ENCODE results near the gene RNPEP.
"Not testable (repeated sequence)": the region's sequence is repeated elsewhere in the genome, so short reads cannot be mapped to it uniquely, and the experiment has no call there.

The RNPEP gene

DNA sequence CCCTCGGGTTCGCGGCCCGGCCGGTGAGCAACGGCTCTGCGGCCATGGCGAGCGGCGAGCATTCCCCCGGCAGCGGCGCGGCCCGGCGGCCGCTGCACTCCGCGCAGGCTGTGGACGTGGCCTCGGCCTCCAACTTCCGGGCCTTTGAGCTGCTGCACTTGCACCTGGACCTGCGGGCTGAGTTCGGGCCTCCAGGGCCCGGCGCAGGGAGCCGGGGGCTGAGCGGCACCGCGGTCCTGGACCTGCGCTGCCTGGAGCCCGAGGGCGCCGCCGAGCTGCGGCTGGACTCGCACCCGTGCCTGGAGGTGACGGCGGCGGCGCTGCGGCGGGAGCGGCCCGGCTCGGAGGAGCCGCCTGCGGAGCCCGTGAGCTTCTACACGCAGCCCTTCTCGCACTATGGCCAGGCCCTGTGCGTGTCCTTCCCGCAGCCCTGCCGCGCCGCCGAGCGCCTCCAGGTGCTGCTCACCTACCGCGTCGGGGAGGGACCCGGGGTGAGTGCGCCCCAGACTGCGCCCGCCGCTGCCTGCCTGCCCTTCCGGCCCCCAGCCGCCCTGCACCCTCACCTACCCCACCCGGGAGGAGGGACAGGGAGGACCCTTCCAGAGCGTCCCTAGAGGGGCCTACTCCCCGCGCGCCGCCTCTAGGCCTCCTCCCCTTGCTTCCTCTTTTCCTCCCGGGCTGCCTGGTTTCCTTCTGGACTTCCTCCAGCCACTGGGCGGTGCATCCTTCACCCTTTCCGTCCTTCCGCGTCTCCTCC, at the start of gene RNPEP:
Gene RNPEP (plus strand): TSS at position 26 of the 757 bp plus-strand sequence. CDS start 19 bp downstream, at position 45.
- peak; percentile 70 for DNase-seq

DNA sequence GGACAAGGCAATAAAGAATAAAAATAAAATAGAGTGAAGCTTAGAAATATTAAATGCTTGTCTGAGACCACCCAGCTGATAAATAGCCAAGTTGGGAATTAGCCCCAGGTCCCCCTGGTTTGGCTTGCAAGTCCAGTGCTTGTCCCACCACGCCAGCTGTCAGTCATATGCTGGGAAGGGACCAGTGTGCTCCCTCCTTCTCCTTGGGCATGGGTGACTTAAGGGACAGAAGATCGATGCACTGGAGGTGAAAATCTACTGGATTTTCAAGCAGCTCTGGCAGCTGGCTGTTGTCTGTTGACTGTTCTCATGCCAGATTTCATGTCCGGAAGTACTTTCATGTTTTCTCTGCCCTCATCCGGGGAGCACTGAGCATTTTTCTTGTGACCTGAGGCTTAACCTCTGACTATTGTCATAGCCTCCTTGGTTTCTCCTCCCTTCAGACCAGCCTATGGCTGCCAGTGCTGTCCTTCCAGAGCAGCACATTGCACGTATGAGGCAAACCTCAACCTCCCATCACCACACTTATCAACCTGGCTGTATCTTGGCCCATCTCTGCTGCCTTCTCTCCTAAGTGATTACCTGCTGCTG, 48.5 kb upstream of the RNPEP start:
- DNase-seq = peak; percentile 34

DNA sequence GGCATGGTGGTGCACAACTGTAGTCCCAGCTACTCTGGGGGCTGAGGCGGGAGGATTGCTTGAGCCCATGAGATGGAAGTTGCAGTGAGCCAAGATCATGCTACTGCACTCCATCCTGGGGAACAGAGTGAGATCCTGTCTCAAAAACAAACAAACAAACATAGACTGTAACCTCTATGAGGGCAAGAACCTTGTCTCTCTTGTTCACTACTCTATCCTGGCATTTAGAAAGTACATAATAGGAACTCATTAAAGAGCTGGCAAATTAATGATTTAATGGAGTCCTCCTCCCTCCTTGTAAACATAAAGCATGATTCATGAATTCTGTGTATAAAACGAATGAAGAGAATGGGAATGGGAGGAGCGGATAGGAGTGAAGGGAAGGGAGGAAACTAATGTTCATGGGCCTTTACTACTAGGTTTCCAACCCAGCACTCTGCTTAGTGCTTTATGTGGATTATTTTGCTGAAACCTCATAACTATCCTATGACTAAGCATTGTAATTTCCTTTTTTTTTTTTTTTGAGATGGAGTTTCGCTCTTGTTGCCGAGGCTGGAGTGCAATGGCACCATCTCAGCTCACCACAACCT, 44.7 kb upstream of the RNPEP start:
- peak; percentile 80 for DNase-seq

DNA sequence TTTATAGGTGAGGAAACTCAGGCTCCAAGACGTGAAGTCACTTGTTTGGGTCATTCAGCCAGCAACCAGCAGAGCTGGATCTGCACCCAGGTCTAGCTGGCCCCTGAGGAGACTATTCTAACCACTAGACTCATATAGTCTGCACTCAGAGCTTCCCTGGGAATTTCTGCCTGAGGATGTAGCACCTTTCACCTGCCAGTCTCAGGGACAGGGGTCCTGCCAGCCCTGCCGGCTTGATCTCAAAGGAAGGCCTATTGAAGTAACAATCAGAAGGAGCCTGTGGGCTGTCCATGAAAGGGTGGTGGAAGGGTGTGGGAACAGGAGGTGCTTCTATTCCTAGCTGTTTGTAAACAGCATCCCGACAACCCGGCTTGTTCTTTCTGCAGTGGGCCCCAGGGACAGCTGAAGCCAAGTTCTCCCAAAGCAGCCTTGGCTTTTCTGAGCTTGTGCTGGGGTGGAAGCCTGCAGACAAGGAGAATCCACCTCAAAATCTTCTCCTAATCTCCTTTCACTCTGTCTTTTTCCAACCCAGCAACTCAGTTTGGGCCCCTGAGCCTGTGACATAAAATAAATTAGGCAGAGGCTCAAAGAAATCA, 43.9 kb upstream of the RNPEP start:
- no peak for DNase-seq

- DNase-seq = no peak
Measured at GRCh38 chr1:201939148-201939547, 43.3 kb upstream of the RNPEP start.

GRCh38 chr1:201939574-201939973, 42.9 kb upstream of the RNPEP start:
- DNase-seq = no peak

DNA sequence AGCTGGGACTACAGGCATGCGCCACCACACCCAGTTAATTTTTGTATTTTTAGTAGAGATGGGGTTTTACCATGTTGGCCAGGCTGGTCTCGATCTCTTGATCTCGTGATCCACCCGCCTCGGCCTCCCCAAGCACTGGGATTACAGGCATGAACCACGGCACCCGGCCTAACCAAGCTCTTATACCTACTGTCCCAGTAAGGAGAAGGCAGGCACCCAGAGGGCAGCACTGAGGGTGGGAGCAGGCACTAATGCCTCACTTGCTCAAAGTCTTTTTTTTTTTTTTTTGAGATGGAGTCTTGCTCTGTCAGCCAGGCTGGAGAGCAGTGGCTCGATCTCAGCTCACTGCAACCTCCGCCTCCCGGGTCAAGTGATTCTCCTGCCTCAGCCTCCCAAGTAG, 42.1 kb upstream of the RNPEP start:
- DNase-seq = not testable (repeated sequence)

DNA sequence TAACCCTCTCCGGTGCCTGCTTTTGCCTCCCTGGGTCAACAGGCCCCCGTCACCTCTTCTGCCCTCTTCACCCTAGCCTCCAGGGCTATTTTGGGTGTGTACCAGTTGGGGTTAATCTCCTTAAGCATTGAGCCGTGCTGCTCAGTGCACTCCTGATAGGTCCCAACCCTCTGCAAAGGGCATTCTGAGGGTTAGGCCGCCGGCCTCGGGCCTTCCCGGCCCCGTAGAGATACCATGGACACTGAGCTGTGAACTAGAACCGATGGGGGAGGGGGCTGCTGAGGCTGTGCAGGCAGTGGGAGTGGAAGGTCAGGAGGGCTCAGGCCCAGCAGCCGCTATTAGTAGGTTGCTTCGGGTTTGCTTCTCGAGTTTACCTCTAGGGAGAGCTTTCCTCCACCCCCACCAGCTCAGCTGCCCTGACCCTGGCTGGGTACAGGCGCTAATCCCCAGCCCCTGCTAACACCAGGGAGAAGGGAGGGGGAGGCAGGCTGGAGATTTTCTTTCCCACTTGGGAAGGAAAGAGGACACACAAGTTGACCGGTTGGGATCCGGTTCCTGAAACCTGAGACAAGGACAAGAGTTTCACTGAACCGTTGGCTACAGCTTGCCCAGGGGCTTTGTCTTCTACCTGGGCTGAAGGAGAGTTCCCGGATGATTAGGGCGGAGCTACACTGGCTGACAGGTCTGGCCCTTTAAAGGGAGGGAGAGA, 40.9 kb upstream of the RNPEP start:
- no peak for DNase-seq

DNA sequence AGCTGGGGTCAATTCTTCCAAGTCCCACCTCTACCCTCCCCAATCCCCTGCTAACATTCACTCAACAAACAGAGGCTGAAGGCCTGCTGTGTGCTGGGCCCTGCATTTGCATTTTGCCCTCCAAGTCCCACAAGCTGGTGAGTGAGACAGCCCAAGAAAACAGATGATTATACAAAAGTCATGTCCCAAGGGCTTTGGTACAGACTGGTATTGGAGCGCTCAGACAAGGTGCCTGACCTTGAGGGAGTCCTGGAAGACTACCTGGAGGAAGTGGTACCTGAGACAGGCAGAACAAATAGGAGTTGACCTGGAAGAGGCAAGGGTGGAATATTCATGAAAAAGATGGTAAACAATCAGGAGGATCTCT, 40.3 kb upstream of the RNPEP start:
- no peak for DNase-seq

DNA sequence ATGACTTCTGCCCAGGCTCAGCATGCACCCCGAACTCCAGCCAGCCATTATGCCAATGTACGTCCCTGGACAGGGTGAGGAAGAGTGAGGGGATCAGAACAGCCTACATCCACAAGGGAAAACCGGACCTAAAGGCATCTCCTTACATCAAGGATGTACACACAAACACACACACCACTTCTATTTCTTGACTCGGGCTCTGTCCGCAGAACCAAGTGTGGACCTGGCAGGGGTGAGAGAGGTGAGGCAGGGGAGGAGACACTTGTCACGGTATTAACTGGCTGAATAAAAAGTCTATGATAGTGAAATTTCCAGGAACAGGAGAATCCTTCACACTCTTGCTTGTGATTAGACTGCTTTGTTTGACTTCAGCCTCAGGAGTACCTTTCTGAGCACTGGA, 38.4 kb upstream of the RNPEP start:
- no peak for DNase-seq

GRCh38 chr1:201944639-201945038, 37.8 kb upstream of the RNPEP start:
- no peak for DNase-seq

DNA sequence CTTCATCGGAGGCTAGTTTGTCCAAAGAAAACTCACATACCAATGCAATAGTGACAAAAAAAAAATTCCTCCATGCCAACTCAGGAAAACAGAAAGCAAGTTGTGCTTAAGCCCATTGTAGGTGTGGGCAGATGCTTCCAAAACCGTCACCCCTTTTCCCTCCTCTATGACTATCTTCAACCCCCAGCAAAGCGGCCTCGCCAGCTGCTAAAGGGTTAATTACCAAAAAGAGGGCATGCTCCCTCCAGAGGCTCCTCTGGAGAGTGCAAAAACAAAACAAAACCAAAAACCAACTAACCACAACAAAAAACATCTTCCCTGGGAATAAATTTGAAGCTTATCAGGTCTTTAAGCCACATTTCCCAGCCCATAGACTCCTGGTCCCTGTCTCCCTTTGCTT, 37.3 kb upstream of the RNPEP start:
- DNase-seq = no peak

- no peak for DNase-seq
Measured at GRCh38 chr1:201945863-201946223, 36.6 kb upstream of the RNPEP start.

GRCh38 chr1:201946224-201946908, 36.1 kb upstream of the RNPEP start, which contains the start of gene LMOD1:
LMOD1 (minus strand) TSS chr1:201946548; CDS start chr1:201946340, 208 bp downstream.
- peak; percentile 96 for DNase-seq

- no peak for DNase-seq
Measured at GRCh38 chr1:201947697-201948008, 34.8 kb upstream of the RNPEP start.

DNA sequence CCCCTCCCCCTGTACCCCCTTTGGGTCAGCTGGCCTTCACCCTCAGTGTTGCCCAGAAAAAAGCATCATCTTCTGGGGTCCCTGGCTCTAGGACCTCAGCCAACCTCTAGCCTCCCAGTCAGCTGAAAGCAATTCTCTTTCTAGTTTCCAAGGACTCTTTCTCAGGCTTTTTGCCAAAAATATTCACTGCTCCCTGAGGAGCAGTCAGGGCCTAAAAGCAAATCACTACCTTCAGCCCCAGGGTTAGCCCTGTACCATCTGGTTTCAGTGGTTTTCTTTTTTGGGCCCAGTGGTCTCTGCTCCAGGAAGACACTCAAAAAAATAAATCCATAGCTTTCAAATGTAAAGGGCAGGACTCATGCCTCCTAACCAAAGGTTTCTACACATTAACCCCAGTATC, 33.0 kb upstream of the RNPEP start:
- peak; percentile 64 for DNase-seq

DNA sequence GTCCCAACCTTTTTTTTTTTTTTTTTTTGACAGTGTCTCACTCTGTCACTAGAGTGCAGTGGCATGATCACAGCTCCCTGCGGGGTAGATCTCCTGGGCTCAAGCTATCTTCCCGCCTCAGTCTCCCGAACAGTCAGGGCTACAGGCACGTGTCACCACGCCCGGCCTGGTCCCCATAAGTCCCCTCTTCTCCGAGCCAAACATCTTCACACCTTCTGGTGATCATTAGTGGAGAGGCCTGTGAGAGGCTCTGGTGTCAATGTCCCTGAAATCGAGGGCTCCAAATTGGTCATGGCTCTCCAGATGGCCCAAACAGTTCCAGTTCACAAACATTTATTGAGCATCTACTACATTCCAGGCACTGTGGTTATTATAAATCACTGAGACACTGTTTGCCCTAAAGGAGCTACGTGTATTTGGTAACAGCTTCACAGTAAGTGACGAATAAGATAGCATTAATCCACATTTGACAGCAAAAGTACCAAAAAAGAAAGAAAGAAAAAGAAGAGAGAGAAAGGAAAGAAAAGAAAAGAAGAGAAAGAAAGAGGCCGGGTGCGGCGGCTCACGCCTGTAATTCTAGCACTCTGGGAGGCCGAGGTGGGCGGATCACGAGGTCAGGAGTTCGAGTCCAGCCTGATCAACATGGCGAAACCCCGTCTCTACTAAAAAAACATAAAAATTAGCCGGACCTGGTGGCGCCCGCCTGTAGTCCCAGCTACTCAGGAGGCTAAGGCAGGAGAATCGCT, 28.0 kb upstream of the RNPEP start:
- no peak for DNase-seq

GRCh38 chr1:201955009-201955728, 27.3 kb upstream of the RNPEP start, which contains the start of gene TIMM17A:
TIMM17A (plus strand) TSS chr1:201955503; CDS start chr1:201955527, 24 bp downstream.
- peak; percentile 99 for DNase-seq

DNA sequence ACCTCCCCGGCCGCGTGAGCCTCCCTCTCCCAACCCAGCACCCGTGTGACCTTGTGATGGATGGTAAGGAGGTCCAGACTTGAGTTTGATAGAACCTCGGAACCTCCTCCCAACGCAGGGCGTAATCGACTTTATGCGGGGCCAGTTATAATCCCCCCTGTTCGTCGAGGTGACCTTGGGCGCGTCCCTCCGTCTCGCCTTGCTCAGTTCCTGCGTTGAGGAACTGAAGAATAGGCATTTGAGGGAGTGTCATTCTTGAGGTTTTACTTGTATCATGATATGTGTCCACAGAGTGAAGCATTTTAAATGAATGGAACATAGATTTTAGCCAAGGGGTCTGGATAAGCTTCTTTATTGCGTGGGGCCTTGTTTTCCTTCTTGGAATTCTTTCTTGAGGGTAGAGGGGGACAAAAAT, 26.7 kb upstream of the RNPEP start:
- DNase-seq = no peak

DNA sequence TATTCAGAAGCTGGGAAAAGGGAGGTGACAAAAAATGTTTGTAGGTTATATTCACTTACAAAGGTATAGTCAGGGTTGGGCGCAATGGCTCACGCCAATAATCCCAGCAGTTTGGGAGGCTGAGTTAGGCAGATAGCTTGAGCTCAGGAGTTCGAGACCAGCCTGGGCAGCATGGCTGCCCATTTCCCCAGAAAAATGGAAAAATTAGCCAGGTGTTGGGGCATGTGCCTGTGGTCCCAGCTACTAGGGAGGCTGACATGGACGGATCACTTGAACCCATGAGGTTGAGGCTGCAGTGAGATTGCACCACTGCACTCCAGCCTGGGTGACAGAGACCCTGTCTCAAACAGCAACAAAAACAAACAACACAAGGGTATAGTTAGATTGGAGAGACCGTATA, 24.1 kb upstream of the RNPEP start:
- DNase-seq = no peak

DNA sequence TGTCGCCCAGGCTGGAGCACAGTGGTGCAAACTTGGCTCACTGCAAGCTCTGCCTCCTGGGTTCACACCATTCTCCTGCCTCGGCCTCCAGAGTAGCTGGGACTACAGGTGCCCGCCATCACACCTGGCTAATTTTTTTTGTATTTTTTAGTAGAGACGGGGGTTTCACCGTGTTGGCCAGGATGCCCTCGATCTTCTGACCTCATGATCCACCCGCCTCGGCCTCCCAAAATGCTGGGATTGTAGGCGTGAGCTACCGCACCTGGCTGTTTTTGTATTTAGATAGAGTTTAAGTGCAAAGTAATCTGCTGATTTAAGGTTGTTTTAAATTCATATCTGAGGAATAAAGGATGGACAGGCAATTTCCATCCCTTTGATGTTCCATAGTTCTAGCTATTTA, 20.1 kb upstream of the RNPEP start:
- DNase-seq = not testable (repeated sequence)

All from fibroblast of upper back skin (primary cell).